ENCODE measurements around the gene MEIS1. TPM values are rescaled to one million over a fixed set of nuclear protein-coding genes. Genes with fewer than 3 reads are reported as not detected.
A peak's percentile ranks its signal among the peaks of the same experiment; 100 is the strongest.

MEIS1 gene
- total and polyA plus RNA-seq, 8 donors: 4.8 to 172 (median 38.5) TPM

- WGBS, 5 donors: 44 to 57% (median 49%) methylated on average over 6 of the region's 6 CpGs
- H3K27ac ChIP-seq: no peak overlapping the region
- TF ChIP-seq CTCF (IDR thresholded peaks at IDR 0.05): no peak
- TF ChIP-seq EP300 (IDR thresholded peaks at IDR 0.05): no peak
- no peak for TF ChIP-seq POLR2AphosphoS5 (IDR thresholded peaks at IDR 0.05)
- TF ChIP-seq POLR2A (IDR thresholded peaks at IDR 0.05): no peak
- H3K36me3 ChIP-seq: peaks cover 0 to 10% (median 4%) of the 10 kb centered on the region in 4 donors
- no peaks in the 10 kb centered on the region for H3K27me3 ChIP-seq
- H3K9me3 ChIP-seq: no peaks in the 10 kb centered on the region
- no peak overlapping the region for H3K4me3 ChIP-seq
- DNase-seq: no peak
- intact Hi-C loops (cut with DNase I; ENCODE audit: low total_unique reads): no loop called here
- peaks cover 0 to 51% (median 25%) of the 10 kb centered on the region in 4 donors for H3K4me1 ChIP-seq
Measured at GRCh38 chr2:66522611-66523376, 87.9 kb downstream of the MEIS1 start.

GRCh38 chr2:66523377-66523969, 88.5 kb downstream of the MEIS1 start:
- intact Hi-C loops (cut with DNase I; ENCODE audit: low total_unique reads): no loop called here
- TF ChIP-seq CTCF (IDR thresholded peaks at IDR 0.05) (no peak), POLR2A (IDR thresholded peaks at IDR 0.05) (no peak), POLR2AphosphoS5 (IDR thresholded peaks at IDR 0.05) (no peak), EP300 (IDR thresholded peaks at IDR 0.05) (no peak)
- peaks cover 0 to 15% (median 6%) of the 10 kb centered on the region in 4 donors for H3K36me3 ChIP-seq
- H3K27ac ChIP-seq: peak overlapping the region in 1 of 5 donors; percentile 43
- DNase-seq: no peak
- H3K27me3 ChIP-seq: no peaks in the 10 kb centered on the region
- no peaks in the 10 kb centered on the region for H3K9me3 ChIP-seq
- H3K4me3 ChIP-seq: no peak overlapping the region
- 83 to 94% (median 88%) methylated on average over 5 of the region's 5 CpGs for WGBS, 5 donors
- peaks cover 0 to 51% (median 24%) of the 10 kb centered on the region in 4 donors for H3K4me1 ChIP-seq

- Histone ChIP-seq H3K27ac (peak overlapping the region in 1 of 5 donors; percentile 43), H3K4me3 (no peak overlapping the region), H3K9me3 (no peaks in the 10 kb centered on the region), H3K36me3 (peaks cover 0 to 20% (median 8%) of the 10 kb centered on the region in 4 donors), H3K27me3 (no peaks in the 10 kb centered on the region), H3K4me1 (peaks cover 0 to 56% (median 24%) of the 10 kb centered on the region in 4 donors)
- 75 to 97% (median 85%) methylated on average over 2 of the region's 2 CpGs for whole genome bisulfite sequencing, 5 donors
- intact Hi-C loops (cut with DNase I; ENCODE audit: low total_unique reads): no loop called here
- TF ChIP-seq EP300 (IDR thresholded peaks at IDR 0.05) (no peak), POLR2A (IDR thresholded peaks at IDR 0.05) (no peak), POLR2AphosphoS5 (IDR thresholded peaks at IDR 0.05) (no peak), CTCF (IDR thresholded peaks at IDR 0.05) (no peak)
- no peak for DNase-seq
Measured at GRCh38 chr2:66523990-66524389, 89.1 kb downstream of the MEIS1 start.

GRCh38 chr2:66525606-66526005, 90.7 kb downstream of the MEIS1 start:
- no peaks in the 10 kb centered on the region for H3K27me3 ChIP-seq
- H3K27ac ChIP-seq: no peak overlapping the region
- intact Hi-C loops (cut with DNase I; ENCODE audit: low total_unique reads): no loop called here
- no peaks in the 10 kb centered on the region for H3K9me3 ChIP-seq
- TF ChIP-seq POLR2A (IDR thresholded peaks at IDR 0.05) (no peak), POLR2AphosphoS5 (IDR thresholded peaks at IDR 0.05) (no peak), EP300 (IDR thresholded peaks at IDR 0.05) (no peak), CTCF (IDR thresholded peaks at IDR 0.05) (no peak)
- no peak overlapping the region for H3K4me3 ChIP-seq
- DNase-seq: no peak
- H3K4me1 ChIP-seq: peaks cover 0 to 61% (median 25%) of the 10 kb centered on the region in 4 donors
- WGBS, 5 donors: 70 to 81% (median 73%) methylated on average over 5 of the region's 5 CpGs
- H3K36me3 ChIP-seq: peaks cover 0 to 17% (median 7%) of the 10 kb centered on the region in 4 donors

Measured in stomach (tissue), 9 donors.